Measurements from ENCODE around the gene CDHR2. TPM values are rescaled to one million over a fixed set of nuclear protein-coding genes. Genes with fewer than 3 reads are reported as not detected.

The CDHR2 gene
- total RNA-seq, 1 donor from 2014 or later, result 0.45 TPM

DNA sequence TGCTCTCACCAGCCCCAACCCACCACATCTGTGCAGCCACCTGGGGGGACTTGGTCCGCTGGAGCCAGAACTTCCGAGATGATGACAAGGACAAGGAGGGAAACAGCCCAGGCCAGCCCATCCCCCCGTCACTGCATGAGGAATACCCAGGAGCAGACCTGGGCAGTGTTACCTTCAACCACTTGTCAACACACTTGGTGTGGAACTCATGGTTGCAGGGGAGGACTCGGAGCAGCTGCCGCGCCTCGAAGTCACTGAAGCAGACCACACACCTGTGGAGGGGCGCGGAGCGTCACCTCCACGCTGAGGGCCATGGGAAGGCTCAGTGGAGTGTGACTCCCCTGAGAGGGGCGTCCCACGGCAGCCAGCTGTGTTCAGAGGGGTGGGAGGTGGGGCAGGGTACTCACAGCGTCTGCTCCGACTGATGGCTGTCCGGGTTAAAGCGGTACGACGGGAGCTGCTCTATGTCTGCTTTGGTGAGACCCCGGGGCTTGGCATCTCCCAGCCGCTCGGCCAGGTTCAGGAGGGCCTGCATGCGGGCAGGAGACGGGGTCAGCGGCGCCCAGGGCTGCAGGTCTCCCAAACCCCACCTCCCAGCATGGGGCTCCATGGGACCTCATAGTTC, 19.9 kb upstream of the CDHR2 start:
- Mint-ChIP-seq H3K4me3 (no peak overlapping the region), H3K4me1 (peaks cover 14% of the 10 kb centered on the region), H3K9me3 (no peaks in the 10 kb centered on the region), H3K27me3 (ENCODE audit: low read depth) (no peaks in the 10 kb centered on the region), H3K36me3 (peaks cover 16% of the 10 kb centered on the region), H3K27ac (no peak overlapping the region)
- TF ChIP-seq, protein P1, sequence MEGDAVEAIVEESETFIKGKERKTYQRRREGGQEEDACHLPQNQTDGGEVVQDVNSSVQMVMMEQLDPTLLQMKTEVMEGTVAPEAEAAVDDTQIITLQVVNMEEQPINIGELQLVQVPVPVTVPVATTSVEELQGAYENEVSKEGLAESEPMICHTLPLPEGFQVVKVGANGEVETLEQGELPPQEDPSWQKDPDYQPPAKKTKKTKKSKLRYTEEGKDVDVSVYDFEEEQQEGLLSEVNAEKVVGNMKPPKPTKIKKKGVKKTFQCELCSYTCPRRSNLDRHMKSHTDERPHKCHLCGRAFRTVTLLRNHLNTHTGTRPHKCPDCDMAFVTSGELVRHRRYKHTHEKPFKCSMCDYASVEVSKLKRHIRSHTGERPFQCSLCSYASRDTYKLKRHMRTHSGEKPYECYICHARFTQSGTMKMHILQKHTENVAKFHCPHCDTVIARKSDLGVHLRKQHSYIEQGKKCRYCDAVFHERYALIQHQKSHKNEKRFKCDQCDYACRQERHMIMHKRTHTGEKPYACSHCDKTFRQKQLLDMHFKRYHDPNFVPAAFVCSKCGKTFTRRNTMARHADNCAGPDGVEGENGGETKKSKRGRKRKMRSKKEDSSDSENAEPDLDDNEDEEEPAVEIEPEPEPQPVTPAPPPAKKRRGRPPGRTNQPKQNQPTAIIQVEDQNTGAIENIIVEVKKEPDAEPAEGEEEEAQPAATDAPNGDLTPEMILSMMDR (IDR thresholded peaks at IDR 0.05; ENCODE audit: unreplicated experiment), result no peak
- no peak for DNase-seq (ENCODE audit: low spot score in 2 of 2, unreplicated experiment in 2 of 2)

DNA sequence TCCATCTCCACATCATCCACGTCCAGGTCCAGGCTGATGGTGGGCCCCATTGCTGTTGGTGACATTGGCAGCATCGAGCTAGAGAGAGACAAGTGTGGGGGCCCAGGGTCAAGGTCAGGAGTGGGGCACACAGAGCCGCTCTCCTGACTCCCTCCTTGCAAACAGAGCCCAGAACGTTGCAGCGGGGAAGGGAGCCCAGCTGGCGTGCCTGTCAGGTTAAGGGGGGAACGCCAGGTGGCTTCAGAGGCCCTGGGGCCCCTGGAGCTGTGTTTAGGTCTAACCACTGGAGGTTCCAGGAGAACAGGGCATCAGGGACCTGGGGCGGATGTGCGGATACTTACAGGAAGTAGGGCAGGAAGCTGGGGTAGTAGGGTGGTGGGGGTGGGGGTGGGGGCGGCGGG, 19.4 kb upstream of the CDHR2 start:
- Mint-ChIP-seq H3K27me3 (ENCODE audit: low read depth) (no peaks in the 10 kb centered on the region), H3K4me3 (no peak overlapping the region), H3K27ac (no peak overlapping the region), H3K9me3 (no peaks in the 10 kb centered on the region), H3K4me1 (peaks cover 19% of the 10 kb centered on the region), H3K36me3 (peaks cover 16% of the 10 kb centered on the region)
- no peak for DNase-seq (ENCODE audit: low spot score in 2 of 2, unreplicated experiment in 2 of 2)
- TF ChIP-seq, protein P1 (IDR thresholded peaks at IDR 0.05; ENCODE audit: unreplicated experiment), result no peak

DNA sequence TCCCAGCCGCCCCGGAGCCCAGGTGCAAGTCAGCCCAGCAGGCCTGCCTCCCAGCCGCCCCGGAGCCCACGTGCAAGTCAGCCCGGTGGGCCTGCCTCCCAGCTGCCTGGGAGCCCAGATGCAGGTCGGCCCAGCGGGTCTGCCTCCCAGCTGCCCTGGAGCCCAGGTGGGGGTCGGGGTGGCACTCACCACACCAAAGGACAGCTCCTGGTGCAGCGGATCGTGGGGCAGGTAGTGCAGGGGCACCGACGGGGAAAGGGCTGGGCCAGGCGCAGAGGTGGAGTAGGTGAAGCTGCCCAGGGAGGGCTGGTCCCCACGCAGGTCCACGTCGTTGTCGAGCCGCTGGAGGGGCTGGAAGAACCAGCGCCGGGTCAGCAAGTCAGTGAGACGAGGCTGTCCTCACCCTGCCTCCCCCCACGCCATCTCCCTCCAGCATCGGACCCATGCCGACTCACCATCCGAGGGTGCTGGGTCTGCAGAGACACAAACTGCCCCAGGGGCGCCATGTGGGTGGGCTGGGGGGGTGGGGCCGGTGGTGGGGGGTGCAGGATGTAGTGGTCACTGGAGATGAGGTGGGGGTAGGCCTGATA, 18.7 kb upstream of the CDHR2 start:
- Mint-ChIP-seq H3K9me3 (no peaks in the 10 kb centered on the region), H3K27ac (no peak overlapping the region), H3K4me1 (peaks cover 26% of the 10 kb centered on the region), H3K4me3 (no peak overlapping the region), H3K27me3 (ENCODE audit: low read depth) (no peaks in the 10 kb centered on the region), H3K36me3 (peaks cover 14% of the 10 kb centered on the region)
- no peak for DNase-seq (ENCODE audit: low spot score in 2 of 2, unreplicated experiment in 2 of 2)
- TF ChIP-seq, protein P1 (IDR thresholded peaks at IDR 0.05; ENCODE audit: unreplicated experiment), result no peak

DNA sequence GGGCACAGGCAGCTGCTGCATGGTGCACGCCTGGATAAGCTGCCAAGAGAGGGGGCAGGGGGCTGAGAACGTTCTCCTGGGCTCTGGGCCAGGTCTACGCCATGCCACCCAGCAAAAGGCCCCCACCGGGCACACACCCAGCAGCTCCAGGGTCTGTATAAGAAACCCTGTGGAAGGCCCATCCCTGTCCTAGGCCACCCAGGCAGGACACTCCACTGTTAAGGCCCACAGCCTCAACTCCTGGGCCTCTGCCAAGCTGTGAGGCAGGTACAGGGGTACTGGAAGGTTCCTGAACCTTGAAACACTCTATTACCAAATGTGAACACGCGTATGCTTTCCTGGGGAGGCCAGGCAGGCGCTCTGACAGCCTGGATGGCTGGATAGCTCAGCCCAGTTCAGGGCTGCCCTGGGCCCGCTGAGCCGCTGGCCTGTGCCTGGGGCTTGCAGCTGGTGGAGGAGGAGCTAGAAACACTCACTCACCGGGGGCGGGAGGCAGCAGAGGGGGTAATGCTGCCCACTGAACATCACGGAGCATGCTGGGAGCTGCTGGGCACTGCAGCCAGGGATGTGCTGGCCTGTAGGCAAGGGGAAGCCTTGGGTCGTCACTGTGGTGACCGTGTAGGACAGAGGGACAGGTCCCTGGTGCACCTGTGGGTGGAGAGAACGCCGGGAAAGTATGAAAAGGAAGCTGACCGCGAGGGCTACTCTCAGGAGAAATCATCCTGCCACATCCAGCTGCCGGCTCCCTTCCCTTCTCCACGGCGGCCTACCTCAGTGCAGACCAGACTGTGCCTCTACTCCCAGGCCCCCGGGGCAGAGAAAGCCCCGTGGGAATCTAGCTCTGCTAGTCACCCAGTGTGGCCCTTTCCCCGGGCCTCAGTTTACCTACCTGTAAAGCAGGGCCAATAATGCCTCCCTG, 17.9 kb upstream of the CDHR2 start:
- Mint-ChIP-seq H3K4me3 (no peak overlapping the region), H3K9me3 (no peaks in the 10 kb centered on the region), H3K27me3 (ENCODE audit: low read depth) (no peaks in the 10 kb centered on the region), H3K36me3 (peaks cover 13% of the 10 kb centered on the region), H3K27ac (no peak overlapping the region), H3K4me1 (peaks cover 30% of the 10 kb centered on the region)
- TF ChIP-seq, protein P1 (IDR thresholded peaks at IDR 0.05; ENCODE audit: unreplicated experiment), result no peak
- DNase-seq (ENCODE audit: low spot score in 2 of 2, unreplicated experiment in 2 of 2), result no peak

DNA sequence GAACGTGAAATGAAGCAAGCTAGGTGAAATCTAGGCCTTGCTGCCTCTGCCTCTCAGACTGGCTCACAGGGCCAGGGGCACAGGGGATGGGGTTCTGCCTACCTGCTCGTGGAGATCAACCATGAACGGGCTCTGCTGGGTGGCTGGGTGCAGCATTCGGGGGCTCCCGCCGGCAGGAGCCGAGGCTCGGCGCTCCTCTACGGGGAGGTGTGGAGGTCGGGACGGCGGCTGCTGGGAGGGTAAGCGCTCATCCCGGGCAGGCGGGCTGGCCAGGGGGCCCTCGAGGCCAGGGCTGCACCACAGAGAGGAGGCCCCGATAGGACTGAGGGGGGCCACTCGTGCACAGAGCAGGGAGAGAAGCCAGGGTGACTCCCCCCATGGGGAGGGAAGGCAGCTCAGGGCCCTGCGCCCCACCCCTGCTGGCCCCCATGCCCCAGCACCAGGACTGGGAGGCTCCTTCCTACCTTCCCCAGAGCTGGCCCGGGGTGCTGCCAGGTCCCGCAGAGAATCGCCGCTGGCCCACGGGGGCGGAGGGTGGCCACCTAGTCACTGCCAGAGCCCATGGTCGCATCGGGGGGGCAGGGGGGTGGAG, 17.1 kb upstream of the CDHR2 start:
- H3K27ac Mint-ChIP-seq, result no peak overlapping the region
- no peaks in the 10 kb centered on the region for H3K27me3 Mint-ChIP-seq (ENCODE audit: low read depth)
- DNase-seq (ENCODE audit: low spot score in 2 of 2, unreplicated experiment in 2 of 2), result no peak
- H3K4me3 Mint-ChIP-seq, result no peak overlapping the region
- peaks cover 13% of the 10 kb centered on the region for H3K36me3 Mint-ChIP-seq
- TF ChIP-seq, protein P1 (IDR thresholded peaks at IDR 0.05; ENCODE audit: unreplicated experiment), result no peak
- H3K4me1 Mint-ChIP-seq, result peaks cover 30% of the 10 kb centered on the region
- H3K9me3 Mint-ChIP-seq, result no peaks in the 10 kb centered on the region

Data from mesothelial cell of epicardium (in vitro differentiated cells).